Muscle layer of colon (tissue), 2 donors: Measurements from ENCODE around the gene SLC38A5.

Experiments used
- H3K27ac ChIP-seq: one replicate; pipeline ENCODE4 v1.7.0; 2013; ENCODE audit warnings: low read depth, mild to moderate bottlenecking, low read length, moderate library complexity
- H3K27me3 ChIP-seq, 2 donors: one replicate each; pipeline ENCODE4 v1.7.0; 2013; ENCODE audit warnings: low read length in 2 of 2, mild to moderate bottlenecking in 2 of 2; ENCODE audit not compliant: insufficient read depth in 2 of 2, control insufficient read depth in 1 of 2
- H3K36me3 ChIP-seq: one replicate; pipeline ENCODE4 v1.7.0; 2013; ENCODE audit warnings: mild to moderate bottlenecking, low read length; ENCODE audit not compliant: insufficient read depth
- H3K4me1 ChIP-seq: one replicate; pipeline ENCODE4 v1.7.0; 2013; ENCODE audit warnings: mild to moderate bottlenecking, low read length; ENCODE audit not compliant: insufficient read depth
- H3K4me3 ChIP-seq, 2 donors: one replicate each; pipeline ENCODE4 v1.7.0; 2013; ENCODE audit warnings: low read length in 2 of 2, low read depth in 1 of 2, mild to moderate bottlenecking in 1 of 2, moderate library complexity in 1 of 2
- H3K9ac ChIP-seq: one replicate; pipeline ENCODE4 v1.7.0; 2013; ENCODE audit warnings: low read length
- H3K9me3 ChIP-seq: one replicate; pipeline ENCODE4 v1.7.0; 2013; ENCODE audit warnings: mild to moderate bottlenecking, low read length
- donor health status: abdominal sarcoma.
- donor health status: Adenocarcinoma of cecum.

SLC38A5 gene

GRCh38 chrX:48490661-48491060, 20.6 kb upstream of the SLC38A5 start:
- H3K4me1 ChIP-seq = no peaks in the 10 kb centered on the region
- no peak overlapping the region for H3K9ac ChIP-seq
- no peak overlapping the region for H3K27ac ChIP-seq
- no peak overlapping the region for H3K4me3 ChIP-seq
- H3K9me3 ChIP-seq = no peaks in the 10 kb centered on the region
- H3K27me3 ChIP-seq = no peaks in the 10 kb centered on the region
- H3K36me3 ChIP-seq = no peaks in the 10 kb centered on the region

DNA sequence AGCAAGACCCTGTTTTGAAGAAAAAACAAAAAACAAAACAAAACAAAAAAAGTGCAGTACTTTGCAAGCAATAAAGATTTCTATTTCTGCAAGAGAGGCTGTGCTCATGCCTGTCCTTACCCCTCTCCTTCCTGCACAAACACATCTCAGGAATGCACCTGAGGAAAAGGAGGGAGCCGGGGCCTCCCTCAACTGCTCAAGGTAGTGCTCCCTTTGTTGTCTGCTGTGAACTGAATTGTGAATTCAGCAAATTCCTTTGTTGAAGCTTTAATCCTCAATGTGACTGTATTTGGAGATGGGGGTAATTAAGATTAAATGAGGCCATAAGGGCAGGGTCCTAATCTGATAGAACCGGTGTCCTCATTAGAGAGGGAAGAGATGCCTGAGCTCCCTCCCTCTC, 19.8 kb upstream of the SLC38A5 start:
- Histone ChIP-seq H3K36me3 (no peaks in the 10 kb centered on the region), H3K4me1 (no peaks in the 10 kb centered on the region), H3K4me3 (no peak overlapping the region), H3K9me3 (no peaks in the 10 kb centered on the region), H3K27me3 (no peaks in the 10 kb centered on the region), H3K27ac (no peak overlapping the region), H3K9ac (no peak overlapping the region)

DNA sequence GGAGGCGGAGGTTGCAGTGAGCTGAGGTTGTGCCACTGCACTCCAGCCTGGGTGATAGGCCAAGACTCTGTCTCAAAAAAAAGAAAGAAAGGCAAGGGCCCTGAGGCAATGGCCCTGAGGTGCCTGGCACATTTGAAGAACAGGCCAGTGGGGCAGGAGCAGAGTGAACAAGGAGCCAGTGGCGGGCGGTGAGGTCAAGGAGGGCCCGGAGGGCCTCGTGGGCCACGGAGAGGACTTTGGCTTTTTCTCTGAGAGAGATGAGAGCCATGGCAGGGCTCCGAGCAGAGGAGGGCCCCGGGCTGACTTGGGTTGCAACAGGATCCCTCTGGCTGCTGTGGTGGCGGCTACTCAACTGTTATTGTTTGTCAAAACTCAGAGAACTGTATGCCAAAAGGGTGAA, 19.2 kb upstream of the SLC38A5 start:
- no peaks in the 10 kb centered on the region for H3K4me1 ChIP-seq
- H3K4me3 ChIP-seq = no peak overlapping the region
- no peaks in the 10 kb centered on the region for H3K27me3 ChIP-seq
- H3K27ac ChIP-seq = no peak overlapping the region
- H3K36me3 ChIP-seq = no peaks in the 10 kb centered on the region
- no peaks in the 10 kb centered on the region for H3K9me3 ChIP-seq
- H3K9ac ChIP-seq = no peak overlapping the region

DNA sequence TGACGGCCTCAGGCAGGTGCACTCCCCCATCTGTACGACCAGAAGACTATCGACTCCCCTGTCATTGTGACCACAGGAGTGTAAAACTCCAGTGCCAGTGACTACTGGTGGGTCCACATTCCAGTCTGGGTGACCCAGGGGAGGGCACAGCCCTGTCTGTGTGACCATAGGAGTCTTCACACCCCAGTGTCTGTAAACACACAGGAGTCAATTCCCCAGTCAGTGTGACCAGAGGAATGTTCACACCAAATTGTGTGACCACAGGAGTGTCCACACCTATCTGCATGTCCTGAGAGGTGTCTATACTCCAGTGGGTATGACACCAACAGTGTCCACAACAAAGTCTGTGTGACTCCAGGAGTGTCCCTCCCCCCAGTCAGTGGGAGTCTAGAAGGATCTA, 18.0 kb upstream of the SLC38A5 start:
- no peak overlapping the region for H3K27ac ChIP-seq
- no peaks in the 10 kb centered on the region for H3K27me3 ChIP-seq
- H3K9me3 ChIP-seq = no peaks in the 10 kb centered on the region
- H3K4me1 ChIP-seq = no peaks in the 10 kb centered on the region
- no peak overlapping the region for H3K4me3 ChIP-seq
- H3K9ac ChIP-seq = no peak overlapping the region
- H3K36me3 ChIP-seq = no peaks in the 10 kb centered on the region

DNA sequence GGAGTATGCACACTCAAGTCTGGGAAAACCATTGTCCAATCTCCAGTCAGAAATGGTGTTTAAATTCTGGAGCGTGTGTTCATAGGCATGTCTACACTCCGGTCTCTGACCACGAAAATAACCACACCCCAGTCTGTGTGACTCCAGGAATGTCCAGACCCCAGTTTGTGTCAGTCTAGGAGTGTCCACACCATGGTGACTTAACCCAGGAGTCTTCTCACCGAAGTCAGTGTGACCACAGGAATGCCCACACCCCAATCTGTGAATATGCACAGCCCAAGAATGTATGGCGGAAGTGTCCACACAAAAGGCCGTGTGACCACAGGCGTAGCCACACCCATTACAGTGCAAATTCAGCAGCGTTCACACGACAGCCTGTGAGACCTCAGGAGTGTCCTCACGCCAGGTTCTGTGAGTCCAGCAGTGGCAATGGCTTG, 17.3 kb upstream of the SLC38A5 start:
- Histone ChIP-seq H3K36me3 (no peaks in the 10 kb centered on the region), H3K27ac (no peak overlapping the region), H3K27me3 (peaks cover 0 to 1% of the 10 kb centered on the region in 2 donors), H3K9ac (no peak overlapping the region), H3K9me3 (no peaks in the 10 kb centered on the region), H3K4me1 (no peaks in the 10 kb centered on the region), H3K4me3 (no peak overlapping the region)

DNA sequence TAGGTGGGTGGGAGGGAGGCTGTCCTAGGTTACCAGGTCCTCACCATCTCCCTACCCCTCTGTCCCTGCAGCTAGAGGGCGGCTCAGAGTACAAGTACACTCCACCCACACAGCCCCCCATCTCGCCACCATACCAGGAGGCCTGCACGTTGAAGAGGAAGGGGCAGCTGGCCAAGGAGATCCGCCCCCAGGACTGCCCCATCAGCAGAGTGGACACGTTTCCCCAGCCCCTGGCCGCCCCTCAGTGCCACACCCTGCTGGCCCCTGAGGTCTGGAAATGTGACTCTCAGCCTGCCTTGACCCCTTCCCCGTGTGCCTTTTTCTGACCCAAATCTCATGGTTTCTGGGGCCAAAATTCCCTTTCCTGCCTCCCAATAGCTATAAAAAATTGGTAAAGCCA, 12.5 kb upstream of the SLC38A5 start:
- Histone ChIP-seq H3K36me3 (peaks cover 6% of the 10 kb centered on the region), H3K4me1 (no peaks in the 10 kb centered on the region), H3K27ac (no peak overlapping the region), H3K27me3 (peaks cover 0 to 4% of the 10 kb centered on the region in 2 donors), H3K9ac (no peak overlapping the region), H3K9me3 (no peaks in the 10 kb centered on the region), H3K4me3 (no peak overlapping the region)

DNA sequence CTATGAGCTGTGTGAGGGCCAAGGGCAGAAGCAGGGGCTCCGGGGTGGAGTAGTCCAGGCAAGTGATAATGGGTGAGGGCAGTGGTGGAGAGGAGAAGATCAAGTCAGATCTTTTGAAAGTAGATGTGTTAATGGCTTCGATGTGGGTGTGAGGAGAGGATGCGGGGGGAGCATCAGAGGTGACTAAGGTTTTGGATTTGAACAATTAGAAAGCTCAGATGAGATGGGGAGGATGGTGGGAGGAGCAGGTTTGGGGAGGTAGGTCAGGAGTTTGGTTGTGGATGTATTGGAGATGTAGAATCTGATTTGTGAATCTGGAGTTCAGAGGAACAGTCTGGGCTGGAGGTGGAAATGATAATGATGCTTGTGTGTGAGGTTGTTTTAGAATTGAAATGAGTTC, 10.5 kb upstream of the SLC38A5 start:
- H3K4me3 ChIP-seq = no peak overlapping the region
- no peak overlapping the region for H3K27ac ChIP-seq
- H3K36me3 ChIP-seq = peaks cover 6% of the 10 kb centered on the region
- no peaks in the 10 kb centered on the region for H3K9me3 ChIP-seq
- H3K4me1 ChIP-seq = no peaks in the 10 kb centered on the region
- peaks cover 0 to 4% of the 10 kb centered on the region in 2 donors for H3K27me3 ChIP-seq
- H3K9ac ChIP-seq = no peak overlapping the region

- H3K9ac ChIP-seq = no peak overlapping the region
- H3K27me3 ChIP-seq = peaks cover 0 to 4% of the 10 kb centered on the region in 2 donors
- no peaks in the 10 kb centered on the region for H3K9me3 ChIP-seq
- peaks cover 6% of the 10 kb centered on the region for H3K36me3 ChIP-seq
- no peak overlapping the region for H3K4me3 ChIP-seq
- H3K4me1 ChIP-seq = no peaks in the 10 kb centered on the region
- H3K27ac ChIP-seq = no peak overlapping the region
Observed at GRCh38 chrX:48480142-48480541, 10.1 kb upstream of the SLC38A5 start.

- no peak overlapping the region for H3K27ac ChIP-seq
- H3K4me1 ChIP-seq = no peaks in the 10 kb centered on the region
- peaks cover 6% of the 10 kb centered on the region for H3K36me3 ChIP-seq
- no peak overlapping the region for H3K9ac ChIP-seq
- no peaks in the 10 kb centered on the region for H3K9me3 ChIP-seq
- no peak overlapping the region for H3K4me3 ChIP-seq
- H3K27me3 ChIP-seq = peaks cover 0 to 4% of the 10 kb centered on the region in 2 donors
Observed at GRCh38 chrX:48478806-48479205, 8.7 kb upstream of the SLC38A5 start.

DNA sequence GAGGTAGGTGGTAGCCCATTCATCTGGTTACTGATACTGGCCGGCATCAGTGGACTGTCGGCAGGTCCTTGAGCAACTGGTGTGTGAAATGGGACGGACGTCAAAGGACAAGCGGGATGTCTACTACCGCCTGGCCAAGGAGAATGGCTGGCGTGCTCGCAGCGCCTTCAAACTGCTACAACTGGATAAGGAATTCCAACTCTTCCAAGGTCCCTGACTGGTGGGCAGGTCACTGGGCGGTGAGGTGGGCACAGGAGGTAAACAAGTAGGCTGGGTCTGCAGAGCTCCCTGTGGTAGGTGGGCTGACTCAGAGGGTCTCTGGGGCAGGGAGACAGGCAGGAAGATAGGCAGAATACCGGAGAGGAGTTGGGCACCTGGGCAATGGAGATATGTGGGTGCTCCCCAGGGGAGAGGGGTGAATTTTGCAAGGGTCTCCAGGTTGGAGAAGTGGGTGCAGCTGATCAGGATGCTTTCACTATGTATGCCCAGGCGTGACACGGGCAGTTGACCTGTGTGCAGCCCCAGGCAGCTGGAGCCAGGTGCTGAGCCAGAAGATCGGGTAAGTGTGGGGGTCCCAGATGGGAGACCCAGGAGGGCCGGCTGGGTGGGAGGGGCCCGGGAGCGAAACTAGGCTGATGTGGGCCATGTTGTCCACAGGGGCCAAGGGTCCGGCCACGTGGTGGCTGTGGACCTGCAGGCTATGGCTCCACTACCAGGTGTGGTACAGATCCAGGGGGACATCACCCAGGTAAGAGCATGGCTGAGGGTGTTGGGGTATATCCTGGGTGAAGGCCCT, 8.1 kb upstream of the SLC38A5 start:
- peaks cover 0 to 4% of the 10 kb centered on the region in 2 donors for H3K27me3 ChIP-seq
- H3K36me3 ChIP-seq = peaks cover 6% of the 10 kb centered on the region
- H3K9ac ChIP-seq = no peak overlapping the region
- no peak overlapping the region for H3K4me3 ChIP-seq
- no peaks in the 10 kb centered on the region for H3K9me3 ChIP-seq
- no peak overlapping the region for H3K27ac ChIP-seq
- no peaks in the 10 kb centered on the region for H3K4me1 ChIP-seq

DNA sequence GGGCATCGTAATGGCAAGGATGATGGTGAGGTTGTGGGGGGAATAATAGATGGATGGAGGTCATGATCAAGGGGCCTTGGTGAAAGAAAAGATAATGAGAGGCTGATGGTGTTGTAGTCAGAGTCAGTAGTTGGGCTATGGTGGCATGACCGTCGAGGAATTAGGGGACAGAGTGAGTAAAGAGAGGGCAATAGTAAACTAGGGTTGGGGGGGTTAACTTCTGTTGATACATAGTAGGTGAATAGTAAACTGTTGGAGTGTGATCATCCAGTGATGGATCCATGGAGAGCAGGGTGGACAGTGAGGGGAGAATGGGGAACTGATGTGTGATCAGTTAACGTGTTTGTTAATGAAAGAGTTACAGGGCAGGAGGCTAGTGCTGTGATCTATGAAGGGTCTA, 6.9 kb upstream of the SLC38A5 start:
- H3K9me3 ChIP-seq = no peaks in the 10 kb centered on the region
- H3K9ac ChIP-seq = peak overlapping the region; percentile 44
- peak overlapping the region; percentile 65 to 71 for H3K4me3 ChIP-seq
- H3K27me3 ChIP-seq = no peaks in the 10 kb centered on the region
- H3K4me1 ChIP-seq = no peaks in the 10 kb centered on the region
- no peak overlapping the region for H3K27ac ChIP-seq
- peaks cover 6% of the 10 kb centered on the region for H3K36me3 ChIP-seq
